OCI-LY3 (cell line): ENCODE results near the gene PLEKHF1.

Experiments used
- CTCF ChIP-seq: fragments of 200-600, 300-600 bp; sonication (generic); IDR thresholded peaks from 2 replicates; pipeline ENCODE4 v1.5.1; 2014; ENCODE audit warnings: antibody characterized with exemption, low read length, low read depth
- EZH2phosphoT487 ChIP-seq: fragments of 200-600 bp; shearing (Covaris generic); IDR thresholded peaks from 2 replicates; pipeline ENCODE4 v1.6.1; 2018; ENCODE audit warnings: antibody characterized with exemption, mixed run types, low read depth

GRCh38 chr19:29662278-29662603 lies 3.0 kb upstream of the PLEKHF1 start:
- TF ChIP-seq CTCF = no peak
- TF ChIP-seq EZH2phosphoT487 = no peak
